Activated naive CD4-positive, alpha-beta T cell treated with anti-CD3 and anti-CD28 coated beads, Interleukin-2, amount 50 U/mL, for 72 hours (primary cell): Measurements from ENCODE around the gene SCN4A. TPM values are rescaled to one million over a fixed set of nuclear protein-coding genes. Genes with fewer than 3 reads are reported as not detected.

ENCODE experiments used
- ATAC-seq, 2 donors: fragments of 150-1000 bp; cut with Tn5 transposase; 2 replicates each; pipeline ENCODE4 v1.10.0; 2021; ENCODE audit warnings: mild to moderate bottlenecking in 2 of 2, moderate library complexity in 2 of 2
- DNase-seq, 2 donors: peaks; one replicate each; pipeline ENCODE4 v3.0.0; 2021 to 2022; ENCODE audit warnings: low spot score in 2 of 2
- H3K27ac Mint-ChIP-seq, 2 donors: one replicate each; pipeline ENCODE4 v1.8.0; 2022; ENCODE audit warnings: mild to moderate bottlenecking in 2 of 2, mixed read lengths in 2 of 2
- H3K36me3 Mint-ChIP-seq, 2 donors: one replicate each; pipeline ENCODE4 v1.8.0; 2022; ENCODE audit warnings: mixed read lengths in 2 of 2
- H3K9me3 Mint-ChIP-seq, 2 donors: one replicate each; pipeline ENCODE4 v1.8.0; 2022; ENCODE audit warnings: mixed read lengths in 2 of 2
- total RNA-seq, 2 donors: library from RNA; stranded (reverse); gene quantifications; one replicate each; pipeline ENCODE4 v1.2.3, GENCODE V29; 2022

SCN4A gene
- total RNA-seq, 2 donors from 2014 or later, result 0.10 TPM; not detected in 1

DNA sequence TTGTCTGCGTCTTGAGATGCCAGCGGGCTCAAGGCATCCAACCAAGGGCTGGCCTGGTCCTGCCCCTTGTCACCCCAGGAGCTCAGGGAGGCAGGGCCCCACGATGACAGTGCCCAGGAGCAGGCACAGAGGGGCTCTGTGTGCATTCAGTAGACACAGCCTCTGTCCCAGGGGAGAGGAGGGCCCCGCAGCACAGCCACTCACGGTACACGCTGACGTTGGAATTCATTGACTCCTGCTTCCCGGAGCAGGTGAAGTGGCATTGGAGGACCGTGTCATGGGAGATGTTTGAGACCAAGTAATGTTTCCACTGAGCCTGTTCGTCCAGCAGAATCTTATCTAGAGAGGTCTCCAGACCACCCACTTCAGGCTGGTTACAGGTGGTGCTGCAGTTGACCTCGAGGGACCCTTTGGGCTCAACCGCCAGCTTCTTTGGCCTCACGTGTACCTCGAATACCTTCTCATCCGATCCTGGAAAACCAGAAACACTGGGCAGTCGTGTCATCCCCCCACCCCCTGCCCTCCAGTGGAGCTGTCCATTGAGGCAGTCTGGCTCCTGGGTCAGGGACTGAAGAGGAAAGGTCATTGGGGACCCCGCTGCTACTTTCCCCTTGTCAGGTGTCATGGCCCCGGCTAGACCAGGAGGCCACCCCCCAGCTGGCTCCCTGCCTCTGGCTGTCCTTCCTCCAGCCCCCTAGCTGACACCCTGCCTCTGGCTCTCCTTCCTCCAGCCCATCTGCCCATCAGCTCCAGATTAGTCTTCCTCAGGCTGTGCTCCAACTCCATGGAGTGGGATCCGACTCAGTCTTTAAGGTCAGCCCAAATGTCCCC, 32.4 kb upstream of the SCN4A start:
- Mint-ChIP-seq H3K36me3 (peaks cover 0 to 5% of the 10 kb centered on the region in 2 donors), H3K27ac (peak overlapping the region; percentile 44 to 81)
- peak in 1 of 2 donors; percentile 43 for DNase-seq

DNA sequence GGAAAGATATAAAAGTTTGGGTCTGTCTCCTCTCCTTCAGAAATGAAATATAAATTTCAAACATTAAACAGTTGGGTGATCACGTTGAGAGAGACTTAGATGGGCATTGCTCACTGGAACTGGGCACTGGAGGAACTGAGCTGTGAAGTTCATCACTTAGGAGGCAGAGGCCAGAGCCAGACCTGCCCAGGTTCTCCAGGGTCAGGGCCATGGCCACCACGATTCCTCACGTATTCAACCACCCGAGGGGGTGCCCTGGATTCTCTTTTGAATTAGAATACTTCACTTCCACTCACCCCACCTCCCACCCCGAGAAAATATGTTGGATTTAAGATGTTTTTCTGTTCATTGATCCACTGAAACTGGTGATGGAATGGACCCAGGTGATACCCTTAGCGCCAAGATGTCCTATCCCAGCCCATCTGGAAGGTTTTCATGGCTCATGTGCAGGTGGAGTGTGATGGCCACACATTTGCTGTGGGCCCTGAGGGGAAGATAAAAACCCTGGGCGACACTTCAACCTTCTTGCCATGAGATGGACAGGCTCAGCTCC, 31.6 kb upstream of the SCN4A start:
- Mint-ChIP-seq H3K36me3 (no peaks in the 10 kb centered on the region), H3K27ac (peak overlapping the region; percentile 72 to 81), H3K9me3 (no peaks in the 10 kb centered on the region)
- DNase-seq (peak in 1 of 2 donors; percentile 7), ATAC-seq (no peak)

More for the DNA sequence above, 32.4 kb upstream of the SCN4A start:
- ATAC-seq, result no peak
- H3K9me3 Mint-ChIP-seq, result no peaks in the 10 kb centered on the region

DNA sequence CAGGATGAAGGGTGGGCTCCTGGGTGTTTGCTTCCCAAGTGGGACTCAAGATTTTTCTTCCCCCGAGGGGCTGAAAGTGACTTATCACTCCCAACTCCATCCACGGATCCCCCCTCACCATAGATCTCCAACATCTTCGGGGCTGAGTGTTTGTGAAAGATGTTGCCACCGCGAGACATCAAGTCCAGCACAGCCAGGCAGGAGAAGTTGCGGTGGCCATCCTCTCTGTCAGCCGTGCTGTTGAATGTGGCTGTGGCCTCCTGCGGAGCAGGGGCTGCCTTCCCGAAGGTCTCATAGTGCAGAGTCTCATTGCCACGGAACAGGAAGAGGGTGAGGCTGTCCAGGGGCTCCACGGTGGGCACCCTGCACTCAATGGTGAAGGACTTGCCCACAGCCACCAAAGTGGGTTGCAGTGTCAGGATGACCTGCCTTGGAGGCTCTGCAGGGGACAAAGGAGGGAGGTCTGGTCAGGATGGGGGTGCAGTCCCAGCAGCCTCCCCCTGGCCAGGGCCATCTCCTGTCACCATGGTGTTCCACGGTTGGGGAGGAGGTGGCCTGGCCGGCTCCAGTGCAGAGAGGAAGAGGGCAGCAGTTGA, 30.9 kb upstream of the SCN4A start:
- no peaks in the 10 kb centered on the region for H3K36me3 Mint-ChIP-seq
- no peaks in the 10 kb centered on the region for H3K9me3 Mint-ChIP-seq
- peak overlapping the region in 1 of 2 donors; percentile 81 for H3K27ac Mint-ChIP-seq
- no peak for ATAC-seq
- DNase-seq, result peak in 1 of 2 donors; percentile 52

- Mint-ChIP-seq H3K27ac (peak overlapping the region in 1 of 2 donors; percentile 81), H3K9me3 (no peaks in the 10 kb centered on the region), H3K36me3 (no peaks in the 10 kb centered on the region)
- ATAC-seq, result no peak
- peak in 1 of 2 donors; percentile 46 for DNase-seq
Observed at GRCh38 chr17:64002658-64003525, 30.2 kb upstream of the SCN4A start.

DNA sequence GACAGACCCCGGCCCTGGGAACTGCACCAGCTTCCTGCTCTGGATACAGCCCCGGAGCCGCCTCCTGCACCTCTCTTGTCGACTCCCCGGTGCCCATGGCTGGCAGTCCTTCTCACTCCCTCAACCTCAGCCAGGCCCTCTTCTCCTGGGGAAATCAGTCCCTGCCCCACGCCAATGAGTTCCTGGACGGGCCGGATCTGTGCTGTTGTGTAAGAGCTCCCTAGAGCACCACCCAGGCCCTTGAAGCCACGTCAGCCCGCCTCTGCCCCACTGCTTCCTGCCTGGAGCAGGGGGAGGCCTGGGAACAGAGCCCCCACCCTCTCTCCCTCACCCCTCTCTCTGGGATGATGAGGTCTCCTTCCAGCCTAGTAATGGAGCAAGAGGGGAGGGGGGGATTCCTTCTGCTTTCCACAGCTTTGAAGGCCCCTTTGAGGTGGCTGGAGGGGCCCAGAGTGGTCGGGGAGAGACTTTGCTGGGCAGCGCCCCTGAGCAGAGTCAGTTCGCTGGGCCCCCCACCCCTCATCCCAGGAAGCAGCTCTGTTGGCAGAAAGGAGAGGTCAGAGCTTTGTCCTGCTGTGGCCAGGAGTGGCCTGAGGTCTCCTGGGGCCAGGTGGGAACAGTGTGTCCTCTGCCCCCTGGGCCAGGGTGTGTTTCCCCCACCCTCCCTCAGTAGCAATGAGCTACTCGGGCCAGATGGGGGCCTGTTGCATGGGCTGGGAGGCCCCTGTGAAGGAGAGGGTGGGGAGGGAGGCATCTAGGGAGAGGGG, 29.2 kb upstream of the SCN4A start:
- peak in 1 of 2 donors; percentile 50 for DNase-seq
- no peaks in the 10 kb centered on the region for H3K36me3 Mint-ChIP-seq
- no peak for ATAC-seq
- H3K27ac Mint-ChIP-seq, result peak overlapping the region in 1 of 2 donors; percentile 44
- H3K9me3 Mint-ChIP-seq, result no peaks in the 10 kb centered on the region

DNA sequence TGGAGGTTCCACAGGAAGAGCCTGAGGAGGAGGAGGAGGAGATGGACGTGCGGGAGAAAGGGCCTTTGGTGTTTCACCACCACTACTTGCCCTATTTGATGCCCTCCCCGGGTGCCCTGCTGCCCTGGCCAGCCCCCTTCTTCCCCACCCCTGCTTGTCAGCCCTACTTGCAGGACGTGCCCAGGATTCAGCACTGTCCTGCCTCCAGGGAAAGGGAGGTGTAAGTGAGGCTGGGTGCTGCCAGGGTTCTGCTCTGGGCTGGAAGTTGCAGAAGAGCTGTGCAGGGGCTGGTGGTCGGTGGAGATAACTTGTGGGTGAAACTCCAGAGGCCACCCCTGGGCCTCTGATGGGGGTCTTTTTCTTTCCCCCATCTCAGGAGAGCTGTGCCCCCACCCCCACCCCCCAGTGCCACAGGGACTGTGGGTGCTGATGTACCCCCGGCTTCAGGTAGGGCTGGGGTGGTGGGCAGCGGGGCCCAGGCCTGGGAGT, 28.4 kb upstream of the SCN4A start:
- Mint-ChIP-seq H3K27ac (no peak overlapping the region), H3K9me3 (no peaks in the 10 kb centered on the region), H3K36me3 (no peaks in the 10 kb centered on the region)
- DNase-seq, result peak in 1 of 2 donors; percentile 34
- ATAC-seq, result no peak

DNA sequence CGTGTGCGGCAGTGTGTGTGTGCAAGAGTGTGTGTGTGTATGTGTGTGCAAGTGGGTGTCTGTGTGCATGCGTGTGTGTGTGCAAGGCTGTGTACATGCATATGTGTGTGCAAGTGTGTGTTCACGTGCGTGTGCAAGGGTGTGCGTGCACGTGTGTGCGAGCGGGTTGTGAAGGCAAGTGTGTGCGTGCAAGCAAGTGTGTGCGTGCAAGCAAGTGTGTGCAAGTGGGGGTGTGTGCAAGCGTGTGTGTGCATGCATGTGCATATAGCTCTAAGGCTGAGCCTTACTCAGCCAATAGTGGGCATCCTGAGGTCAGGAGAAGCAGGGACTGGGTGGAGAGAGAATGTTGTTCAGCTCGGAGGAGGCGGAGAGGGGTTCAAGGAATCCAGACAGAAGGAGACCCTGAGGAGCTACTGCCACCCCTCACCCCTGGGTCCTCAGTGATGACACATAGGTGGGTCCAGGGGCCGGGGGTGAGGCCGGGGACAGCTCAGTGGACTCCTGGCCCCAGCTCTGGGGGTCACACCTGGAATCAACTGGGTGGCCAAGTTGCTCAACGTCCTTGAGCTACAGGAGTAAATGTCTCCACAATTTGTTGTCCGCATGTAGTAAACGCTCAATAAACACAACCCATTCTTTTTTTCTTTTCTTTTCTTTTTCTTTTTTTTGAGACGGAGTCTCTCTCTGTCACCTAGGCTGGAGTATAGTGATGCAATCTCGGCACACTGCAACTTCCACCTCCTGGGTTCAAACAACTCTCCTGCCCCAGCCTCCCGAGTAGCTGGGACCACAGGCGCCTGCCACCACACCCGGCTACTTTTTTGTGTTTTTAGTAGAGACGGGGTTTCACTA, 27.2 kb upstream of the SCN4A start:
- peak in 1 of 2 donors; percentile 43 for DNase-seq
- Mint-ChIP-seq H3K9me3 (no peaks in the 10 kb centered on the region), H3K27ac (no peak overlapping the region), H3K36me3 (no peaks in the 10 kb centered on the region)
- no peak for ATAC-seq

DNA sequence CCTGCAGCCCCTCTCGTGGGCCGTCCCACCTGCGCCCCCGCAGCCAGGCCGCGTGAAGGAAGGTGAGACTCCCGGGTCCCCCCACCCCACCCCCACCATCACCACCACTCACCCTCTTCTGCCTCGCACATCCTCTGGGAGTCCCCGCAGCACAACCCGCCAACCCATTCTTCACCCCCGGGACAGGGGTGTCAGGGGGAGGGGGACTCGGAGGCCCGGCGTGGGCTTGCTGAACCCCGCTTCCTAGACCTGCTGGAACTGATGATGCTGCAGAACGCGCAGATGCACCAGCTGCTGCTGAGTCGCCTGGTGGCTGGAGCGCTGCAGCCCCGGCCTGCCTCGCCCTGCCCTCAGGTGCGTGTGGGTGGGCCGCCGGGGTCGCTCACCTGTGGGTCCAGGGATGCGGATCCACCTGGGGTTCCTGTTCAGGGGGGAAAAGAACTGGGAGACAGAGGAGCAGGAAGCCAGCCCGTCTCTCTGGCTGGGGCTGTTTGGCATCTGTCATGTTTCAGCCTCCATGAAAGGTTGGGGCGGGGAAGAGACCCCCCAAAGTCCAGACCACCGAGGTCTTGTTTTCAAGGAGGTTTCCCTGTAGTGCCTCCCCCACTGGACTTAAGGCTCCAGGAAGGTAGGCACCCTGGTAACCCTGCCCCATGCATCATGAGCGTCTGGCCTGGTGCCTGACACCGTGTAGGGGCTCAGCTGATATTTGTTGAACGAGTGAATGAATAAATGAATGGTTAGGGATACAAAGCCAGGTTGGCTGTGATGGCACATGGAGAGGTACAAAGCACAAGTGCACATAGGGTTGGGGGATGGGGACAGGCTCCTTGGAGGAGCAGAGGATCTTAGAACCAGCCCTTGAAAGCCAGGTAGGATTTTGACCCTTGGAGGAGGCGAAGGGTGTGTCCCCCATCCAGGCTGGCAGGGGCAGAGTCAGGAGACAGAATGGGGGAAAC, 26.3 kb upstream of the SCN4A start:
- ATAC-seq (peak; percentile 43 to 52), DNase-seq (peak in 1 of 2 donors; percentile 55)
- H3K36me3 Mint-ChIP-seq, result no peaks in the 10 kb centered on the region
- no peaks in the 10 kb centered on the region for H3K9me3 Mint-ChIP-seq
- H3K27ac Mint-ChIP-seq, result peak overlapping the region; percentile 8 to 22

DNA sequence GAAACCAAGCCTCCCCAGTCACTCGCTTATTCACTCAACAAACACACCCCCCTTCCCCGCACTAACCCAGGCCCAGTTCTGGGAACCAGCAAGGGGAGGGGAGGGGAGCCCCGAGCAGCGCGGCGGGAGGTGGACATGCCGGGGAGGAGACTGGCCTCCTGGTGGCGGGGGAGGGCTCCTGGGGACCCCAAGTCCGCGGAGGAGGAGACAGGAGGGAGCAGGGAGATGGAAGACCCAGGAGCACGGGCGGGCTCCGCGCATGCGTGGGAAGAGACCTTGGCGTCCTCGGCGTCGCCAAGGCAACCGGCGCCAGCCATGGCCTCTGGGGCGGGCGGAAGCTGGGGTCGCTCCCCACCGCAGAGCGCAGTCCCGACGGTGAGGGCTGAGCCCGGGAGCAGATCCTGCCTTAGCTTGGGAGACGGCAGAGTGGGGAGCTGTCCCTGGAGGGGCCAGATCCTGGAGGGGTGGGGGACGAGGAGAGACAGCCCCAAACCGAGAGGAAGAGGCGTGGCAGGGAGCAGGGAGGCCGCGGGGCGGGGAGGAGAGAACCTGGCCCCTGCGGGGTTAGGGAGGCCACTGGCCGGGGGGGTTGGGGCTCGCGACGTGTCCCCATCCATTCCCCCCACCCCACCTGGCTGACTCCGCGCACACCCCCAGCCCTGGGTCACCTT, 25.5 kb upstream of the SCN4A start, which contains the start of gene PRR29:
PRR29 (plus strand) TSS at position 302 of the 671 bp plus-strand sequence; CDS start at position 316, 14 bp downstream.
- H3K9me3 Mint-ChIP-seq, result no peaks in the 10 kb centered on the region
- peak within 1 kb of the TSS; percentile 8 to 55 for H3K27ac Mint-ChIP-seq
- ATAC-seq, result peak; percentile 76 to 86

GRCh38 chr17:63997341-63998048, 24.8 kb upstream of the SCN4A start:
- DNase-seq (peak in 1 of 2 donors; percentile 46), ATAC-seq (no peak)
- H3K27ac Mint-ChIP-seq, result peak overlapping the region in 1 of 2 donors; percentile 8
- H3K9me3 Mint-ChIP-seq, result no peaks in the 10 kb centered on the region
- H3K36me3 Mint-ChIP-seq, result no peaks in the 10 kb centered on the region

More for the DNA sequence above, 25.5 kb upstream of the SCN4A start, which contains the start of gene PRR29:
- peak; percentile 77 to 78 for DNase-seq
- no peaks in the 10 kb centered on the region for H3K36me3 Mint-ChIP-seq

DNA sequence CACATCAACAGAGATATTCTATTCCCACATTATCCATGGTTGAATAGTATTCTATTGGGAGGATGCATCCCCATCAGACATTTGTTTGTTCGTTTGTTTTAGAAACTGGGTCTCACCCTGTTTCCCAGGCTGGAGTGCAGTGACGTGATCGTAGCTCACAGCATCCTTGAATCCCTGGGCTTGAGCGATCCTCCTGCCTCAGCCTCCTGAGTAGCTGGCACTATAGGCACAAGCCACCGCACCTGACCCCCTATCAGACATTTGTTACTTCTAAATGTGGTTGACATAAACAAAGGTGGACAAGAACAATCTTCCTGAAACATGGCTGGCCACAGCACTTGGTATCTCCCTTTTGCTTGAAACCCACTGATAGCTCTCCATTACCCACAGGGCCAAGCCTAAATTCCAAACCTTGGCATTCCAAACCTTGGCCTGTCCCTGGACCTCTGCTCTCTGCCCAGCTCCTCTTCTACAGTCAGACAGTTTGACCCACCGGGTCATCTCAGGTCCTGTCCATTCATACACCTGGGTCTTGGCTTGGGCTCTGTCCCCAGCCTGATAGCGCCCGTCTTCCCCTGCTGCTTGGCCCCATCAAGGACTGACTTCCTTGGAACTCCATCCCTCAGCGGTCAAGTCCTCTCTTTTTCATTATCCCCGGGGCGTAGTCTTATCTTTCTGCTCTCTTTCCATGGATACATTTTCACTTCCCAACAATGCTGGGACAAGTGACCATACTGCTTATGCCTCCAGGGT, 23.9 kb upstream of the SCN4A start:
- Mint-ChIP-seq H3K9me3 (no peaks in the 10 kb centered on the region), H3K36me3 (no peaks in the 10 kb centered on the region), H3K27ac (no peak overlapping the region)
- no peak for ATAC-seq
- peak in 1 of 2 donors; percentile 44 for DNase-seq

GRCh38 chr17:63995626-63996025, 22.9 kb upstream of the SCN4A start:
- peak in 1 of 2 donors; percentile 41 for DNase-seq
- H3K36me3 Mint-ChIP-seq, result no peaks in the 10 kb centered on the region
- no peaks in the 10 kb centered on the region for H3K9me3 Mint-ChIP-seq
- no peak overlapping the region for H3K27ac Mint-ChIP-seq
- no peak for ATAC-seq
